Measurements from ENCODE around the gene ABLIM1.

Gene ABLIM1

GRCh38 chr10:114408968-114409444 is 249.1 kb downstream of the ABLIM1 start:
- DNase-seq (ENCODE audit: low read depth) = no peak

GRCh38 chr10:114408112-114408967 is 249.7 kb downstream of the ABLIM1 start:
- no peak for DNase-seq (ENCODE audit: low read depth)

- no peak for DNase-seq (ENCODE audit: low read depth)
Observed at GRCh38 chr10:114406455-114406854, 251.6 kb downstream of the ABLIM1 start.

GRCh38 chr10:114405011-114405350 is 253.1 kb downstream of the ABLIM1 start:
- no peak for DNase-seq (ENCODE audit: low read depth)

- no peak for DNase-seq (ENCODE audit: low read depth)
Observed at GRCh38 chr10:114404171-114405010, 253.7 kb downstream of the ABLIM1 start, which contains the start of gene AFAP1L2. TSS of gene AFAP1L2 (minus strand) at chr10:114404502. CDS start at chr10:114404455, 47 bp downstream.

- DNase-seq (ENCODE audit: low read depth) = no peak
Observed at GRCh38 chr10:114403541-114404161, 254.4 kb downstream of the ABLIM1 start.

- no peak for DNase-seq (ENCODE audit: low read depth)
Observed at GRCh38 chr10:114402871-114403540, 255.1 kb downstream of the ABLIM1 start.

GRCh38 chr10:114402233-114402632 is 255.8 kb downstream of the ABLIM1 start:
- DNase-seq (ENCODE audit: low read depth) = no peak

GRCh38 chr10:114401195-114401791 is 256.8 kb downstream of the ABLIM1 start:
- DNase-seq (ENCODE audit: low read depth) = no peak

- no peak for DNase-seq (ENCODE audit: low read depth)
Observed at GRCh38 chr10:114400091-114400490, 258.0 kb downstream of the ABLIM1 start.

- DNase-seq (ENCODE audit: low read depth) = no peak
Observed at GRCh38 chr10:114399576-114399975, 258.5 kb downstream of the ABLIM1 start.

GRCh38 chr10:114398587-114399331 is 259.3 kb downstream of the ABLIM1 start:
- no peak for DNase-seq (ENCODE audit: low read depth)

- DNase-seq (ENCODE audit: low read depth) = no peak
Observed at GRCh38 chr10:114397651-114398145, 260.4 kb downstream of the ABLIM1 start.

- DNase-seq (ENCODE audit: low read depth) = no peak
Observed at GRCh38 chr10:114396464-114396863, 261.6 kb downstream of the ABLIM1 start.

GRCh38 chr10:114395366-114396022 is 262.6 kb downstream of the ABLIM1 start:
- DNase-seq (ENCODE audit: low read depth) = no peak

- DNase-seq (ENCODE audit: low read depth) = no peak
Observed at GRCh38 chr10:114394531-114394930, 263.5 kb downstream of the ABLIM1 start.

- DNase-seq (ENCODE audit: low read depth) = no peak
Observed at GRCh38 chr10:114393886-114394285, 264.2 kb downstream of the ABLIM1 start.

- DNase-seq (ENCODE audit: low read depth) = no peak
Observed at GRCh38 chr10:114393482-114393881, 264.6 kb downstream of the ABLIM1 start.

- DNase-seq (ENCODE audit: low read depth) = no peak
Observed at GRCh38 chr10:114392112-114392835, 265.8 kb downstream of the ABLIM1 start.
